GM21447 (cell line): ENCODE measurements around the gene ICAM4.

Experiments
- ATAC-seq: cut with Tn5 transposase; IDR thresholded peaks from one replicate; pipeline ENCODE4 v1.9.1; 2021; ENCODE audit not compliant: unreplicated experiment

ICAM4 gene

GRCh38 chr19:10290357-10290875 lies 3.7 kb downstream of the ICAM4 start:
- ATAC-seq, result no peak

GRCh38 chr19:10290876-10291553 lies 4.3 kb downstream of the ICAM4 start:
- ATAC-seq, result no peak

GRCh38 chr19:10291554-10292205 lies 4.9 kb downstream of the ICAM4 start:
- ATAC-seq, result peak; percentile 3

GRCh38 chr19:10292206-10292788 lies 5.5 kb downstream of the ICAM4 start:
- peak; percentile 35 for ATAC-seq

- no peak for ATAC-seq
Measured at GRCh38 chr19:10292789-10293636, 6.3 kb downstream of the ICAM4 start.

GRCh38 chr19:10293637-10294367 lies 7.0 kb downstream of the ICAM4 start:
- no peak for ATAC-seq

GRCh38 chr19:10294368-10294697 lies 7.6 kb downstream of the ICAM4 start:
- no peak for ATAC-seq

GRCh38 chr19:10295305-10295846 lies 8.6 kb downstream of the ICAM4 start:
- peak; percentile 38 for ATAC-seq

- no peak for ATAC-seq
Measured at GRCh38 chr19:10295847-10296591, 9.3 kb downstream of the ICAM4 start.

GRCh38 chr19:10299545-10300458 lies 13.0 kb downstream of the ICAM4 start:
- no peak for ATAC-seq

GRCh38 chr19:10305139-10305806 lies 18.5 kb downstream of the ICAM4 start:
- ATAC-seq, result no peak

- ATAC-seq, result no peak
Measured at GRCh38 chr19:10306327-10306726, 19.6 kb downstream of the ICAM4 start.

- ATAC-seq, result no peak
Measured at GRCh38 chr19:10309423-10309822, 22.7 kb downstream of the ICAM4 start, which contains the start of gene ZGLP1. Gene ZGLP1 (minus strand): TSS chr19:10309815.

GRCh38 chr19:10315335-10316214 lies 28.8 kb downstream of the ICAM4 start, which contains the start of gene FDX2:
Gene FDX2 (minus strand): TSS chr19:10316015. CDS start chr19:10315996, 19 bp downstream.
- no peak for ATAC-seq

GRCh38 chr19:10316229-10317044 lies 29.7 kb downstream of the ICAM4 start:
- ATAC-seq, result no peak
